SIG-M5 treated with dmso at 0.1 percent for 504 hours (cell line): ENCODE results near the gene FOXA3.
"Not testable (repeated sequence)": the region's sequence is repeated elsewhere in the genome, so short reads cannot be mapped to it uniquely, and the experiment has no call there.

ENCODE experiments used
- DNase-seq: peaks from one replicate; lab custom pipeline; 2025; ENCODE audit not compliant: unreplicated experiment; lab: John Stamatoyannopoulos, UW

The FOXA3 gene

DNA sequence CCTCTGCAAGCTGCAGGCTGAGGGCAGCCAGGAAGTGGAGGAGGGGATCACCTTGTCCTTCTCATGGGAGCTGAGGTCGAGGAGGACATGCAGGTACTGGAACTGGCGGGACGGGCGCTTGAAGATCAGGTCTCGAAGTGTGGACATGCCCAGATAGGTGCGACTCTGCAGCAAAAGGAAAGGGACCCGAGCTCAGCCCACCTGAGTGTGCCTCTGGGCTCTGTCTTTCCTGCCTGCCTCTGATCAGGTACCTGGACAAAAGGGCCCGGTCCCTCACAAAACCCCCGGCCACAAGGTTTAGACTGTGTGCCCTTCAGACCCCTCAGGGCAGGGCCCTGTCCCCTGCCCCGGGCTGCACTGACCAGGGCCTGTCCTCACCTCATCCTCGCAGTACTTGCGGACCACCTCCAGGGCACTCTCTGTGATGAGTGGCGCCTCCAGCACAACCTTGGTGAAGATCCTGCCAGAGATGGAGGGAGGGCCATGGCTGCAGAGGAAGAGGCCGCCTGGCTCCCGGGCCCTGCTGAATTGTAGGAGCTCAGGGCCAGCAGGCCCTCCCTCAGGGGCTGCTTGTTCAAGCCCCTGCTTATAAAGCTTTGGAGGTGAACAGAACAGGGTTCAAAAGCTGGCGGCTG lies 36.5 kb upstream of the FOXA3 start:
- no peak for DNase-seq

DNA sequence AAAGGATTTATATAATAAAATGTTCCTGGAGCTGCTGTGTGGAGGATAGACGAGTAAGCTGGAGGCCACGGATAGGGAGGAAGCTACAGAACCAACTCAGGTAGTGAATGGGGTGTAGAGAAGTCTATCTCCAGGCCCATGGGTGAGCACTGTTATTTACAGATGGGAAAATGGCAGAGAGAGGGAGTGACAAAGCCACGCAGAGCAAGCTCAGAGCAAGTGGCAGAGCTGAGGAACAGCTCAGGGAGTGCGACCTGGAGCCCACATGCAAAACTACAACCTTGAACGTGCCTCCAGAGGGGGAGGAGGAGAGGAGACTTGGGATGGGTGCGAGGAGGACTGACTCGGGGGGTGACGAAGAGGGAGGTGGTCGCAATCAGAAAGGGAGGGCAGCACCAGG lies 35.6 kb upstream of the FOXA3 start:
- DNase-seq = no peak

DNA sequence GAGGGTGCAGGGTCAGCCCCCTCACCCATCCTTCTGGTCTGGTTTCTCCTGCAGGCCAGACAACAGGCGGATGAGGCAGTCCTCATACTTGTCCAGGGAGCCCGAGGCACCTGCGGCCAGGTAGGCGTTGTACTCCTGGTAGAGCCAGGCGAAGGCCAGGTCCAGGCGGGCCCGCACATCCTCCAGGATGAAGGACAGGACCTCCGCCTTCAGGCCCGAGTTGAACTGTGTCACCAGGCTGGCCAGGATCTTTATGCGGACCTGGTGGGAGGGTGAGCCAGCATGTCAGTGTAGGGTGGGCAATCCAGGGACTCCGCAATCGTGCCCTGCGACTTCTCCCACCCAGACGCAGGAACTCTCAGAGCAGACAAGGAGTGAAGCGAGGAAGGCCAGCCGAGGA lies 35.2 kb upstream of the FOXA3 start:
- DNase-seq = no peak

DNA sequence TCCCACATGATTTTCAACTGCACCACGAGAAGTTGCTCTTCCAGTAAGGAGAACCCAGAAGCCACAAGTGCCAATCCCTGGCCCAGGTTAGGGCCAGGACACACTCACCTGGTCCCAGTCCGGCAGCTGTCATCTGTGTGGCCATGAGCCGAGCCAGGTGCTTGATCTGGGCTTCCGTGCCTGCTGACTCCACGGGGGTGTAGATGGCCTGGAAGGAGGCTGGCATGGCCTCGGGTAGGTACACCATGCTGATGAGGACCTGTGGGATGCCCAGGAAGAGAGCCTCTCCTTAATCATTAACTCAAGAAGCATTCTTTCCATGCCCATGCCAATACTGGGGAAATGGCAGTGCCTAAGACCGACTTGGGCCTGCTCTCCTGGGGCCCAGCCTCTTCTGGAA lies 29.2 kb upstream of the FOXA3 start:
- no peak for DNase-seq

DNA sequence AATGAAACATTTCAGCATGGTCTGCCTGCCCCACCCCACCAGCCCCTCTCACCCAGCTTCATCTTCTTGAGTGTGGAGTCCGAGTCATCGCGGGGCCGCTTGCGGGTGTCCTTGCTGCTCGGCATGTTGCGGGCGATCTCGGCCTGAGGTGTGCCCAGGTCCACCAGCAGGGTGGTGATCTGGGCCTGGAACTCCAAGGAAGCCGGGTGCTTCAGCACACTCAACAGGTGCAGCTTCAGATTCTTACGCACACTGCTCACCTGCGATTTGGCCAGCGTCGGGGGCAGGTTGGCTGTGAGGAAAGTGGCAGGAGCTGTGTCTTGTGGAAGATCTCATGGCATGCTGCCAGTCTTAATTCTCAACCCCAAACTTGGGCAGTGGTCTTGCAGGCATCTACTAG lies 21.9 kb upstream of the FOXA3 start:
- no peak for DNase-seq

DNA sequence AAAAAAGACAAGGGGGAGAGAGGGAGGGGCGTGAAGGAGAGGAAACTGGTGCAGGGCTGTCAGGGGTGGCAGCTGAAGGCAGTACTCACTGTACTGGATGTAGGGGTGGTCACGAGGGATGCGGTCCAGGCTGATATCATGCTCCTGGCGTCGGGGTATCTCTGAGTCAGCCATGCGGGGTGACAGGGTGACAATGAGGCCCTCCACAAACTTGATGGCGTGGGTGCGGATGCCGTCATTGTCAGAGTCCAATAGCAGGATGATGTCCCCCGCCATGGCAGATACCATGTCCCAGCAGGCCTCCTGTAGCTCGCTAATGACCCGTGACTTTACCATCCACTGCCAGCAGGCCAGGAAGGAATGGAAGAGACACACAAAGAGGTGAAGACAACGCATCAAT lies 16.5 kb upstream of the FOXA3 start:
- DNase-seq = no peak

DNA sequence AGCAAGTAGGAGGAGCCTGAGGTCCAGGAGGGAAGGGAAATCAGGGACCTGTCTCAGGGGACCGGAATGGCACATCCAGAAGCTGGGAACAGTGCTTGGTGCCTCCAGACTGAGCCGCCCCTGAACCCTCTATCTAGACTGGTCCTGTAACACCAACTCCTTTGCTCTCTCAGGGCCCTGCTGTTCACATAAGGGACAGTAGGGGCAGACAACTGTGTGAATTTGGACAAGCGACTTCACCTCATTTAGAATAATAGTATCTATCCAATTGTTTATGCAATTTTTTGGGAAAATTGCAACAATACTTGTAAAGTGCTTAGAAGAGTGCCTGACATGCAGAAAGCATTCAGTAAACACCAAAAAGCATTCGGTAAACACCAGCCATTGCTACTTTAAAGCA lies 15.2 kb upstream of the FOXA3 start:
- no peak for DNase-seq

DNA sequence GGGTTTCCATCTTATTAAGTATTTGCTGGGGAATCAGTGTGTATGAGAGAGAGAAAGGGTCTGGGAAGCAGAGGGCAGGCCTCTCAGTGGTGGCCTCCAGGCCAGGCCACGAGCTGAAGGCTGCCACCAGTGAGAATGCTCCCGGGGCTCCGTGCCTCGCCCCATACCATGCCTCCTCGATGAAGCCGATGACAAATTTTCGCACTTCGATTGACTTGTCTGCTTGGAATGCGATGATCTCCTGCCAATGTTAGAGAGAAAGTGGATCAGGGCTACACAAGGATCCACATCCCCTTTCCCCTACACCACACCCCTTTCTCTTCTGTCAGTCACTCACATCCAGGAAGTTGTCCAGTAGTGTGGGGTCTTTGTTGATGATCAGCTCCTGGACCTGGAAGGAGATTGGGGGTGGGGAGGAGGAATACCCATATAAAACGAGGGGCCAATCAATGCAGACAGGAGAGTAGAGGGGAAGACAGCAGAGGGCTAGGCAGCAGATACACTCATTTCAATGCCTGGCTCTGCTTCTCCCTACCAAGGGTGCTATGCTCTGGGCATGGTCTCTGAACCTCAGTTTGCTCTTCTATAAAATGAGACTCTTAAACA lies 11.9 kb upstream of the FOXA3 start:
- DNase-seq = no peak

DNA sequence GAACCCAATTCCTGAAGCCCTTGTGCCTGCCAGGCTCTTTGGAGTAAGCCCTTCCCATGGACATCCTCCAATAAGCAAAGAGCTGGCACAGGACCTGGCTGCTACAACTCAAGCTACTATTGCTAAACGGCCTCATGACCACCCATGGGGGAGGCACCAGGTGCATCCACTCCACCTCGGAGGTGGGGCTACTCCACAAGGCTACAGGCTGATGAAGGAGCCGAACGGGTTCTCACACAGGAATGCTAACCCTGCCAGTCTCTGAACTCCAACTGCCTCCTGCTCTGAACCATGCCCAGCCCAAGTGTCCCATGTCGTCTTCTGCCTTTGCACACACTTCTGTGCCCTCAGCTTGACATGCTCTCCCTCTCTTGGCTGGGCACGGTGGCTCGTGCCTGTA lies 11.1 kb upstream of the FOXA3 start:
- DNase-seq = no peak

DNA sequence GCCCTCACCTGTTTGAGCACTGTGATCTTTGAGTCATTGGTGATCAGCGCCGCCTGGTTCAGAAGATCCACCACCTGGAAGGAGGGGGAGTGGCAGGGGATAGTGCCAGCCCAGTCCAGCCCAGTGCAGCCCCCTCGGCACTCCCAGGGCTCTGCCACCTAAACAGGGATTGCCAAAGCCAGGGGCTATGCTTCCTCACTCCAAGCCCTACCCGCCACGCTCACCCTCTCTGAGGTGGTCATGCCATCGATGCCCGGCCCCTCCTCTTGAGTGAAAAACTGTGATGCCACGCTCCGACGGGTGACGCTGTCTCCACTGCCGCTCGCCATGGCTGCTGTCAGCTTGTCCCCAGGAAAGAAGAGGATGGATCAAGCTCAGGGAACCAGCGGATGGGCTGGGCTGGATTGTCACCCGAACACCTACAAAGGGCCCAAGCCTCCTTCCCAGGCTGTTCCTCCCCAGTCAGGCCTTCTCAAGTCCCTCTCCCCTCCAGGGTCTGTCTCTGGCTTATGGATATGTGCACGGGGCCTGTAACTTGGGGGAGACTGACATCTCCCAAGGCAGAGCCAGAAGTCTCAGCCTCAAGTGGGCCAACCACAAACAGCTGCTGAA lies 9.9 kb upstream of the FOXA3 start:
- DNase-seq = no peak

DNA sequence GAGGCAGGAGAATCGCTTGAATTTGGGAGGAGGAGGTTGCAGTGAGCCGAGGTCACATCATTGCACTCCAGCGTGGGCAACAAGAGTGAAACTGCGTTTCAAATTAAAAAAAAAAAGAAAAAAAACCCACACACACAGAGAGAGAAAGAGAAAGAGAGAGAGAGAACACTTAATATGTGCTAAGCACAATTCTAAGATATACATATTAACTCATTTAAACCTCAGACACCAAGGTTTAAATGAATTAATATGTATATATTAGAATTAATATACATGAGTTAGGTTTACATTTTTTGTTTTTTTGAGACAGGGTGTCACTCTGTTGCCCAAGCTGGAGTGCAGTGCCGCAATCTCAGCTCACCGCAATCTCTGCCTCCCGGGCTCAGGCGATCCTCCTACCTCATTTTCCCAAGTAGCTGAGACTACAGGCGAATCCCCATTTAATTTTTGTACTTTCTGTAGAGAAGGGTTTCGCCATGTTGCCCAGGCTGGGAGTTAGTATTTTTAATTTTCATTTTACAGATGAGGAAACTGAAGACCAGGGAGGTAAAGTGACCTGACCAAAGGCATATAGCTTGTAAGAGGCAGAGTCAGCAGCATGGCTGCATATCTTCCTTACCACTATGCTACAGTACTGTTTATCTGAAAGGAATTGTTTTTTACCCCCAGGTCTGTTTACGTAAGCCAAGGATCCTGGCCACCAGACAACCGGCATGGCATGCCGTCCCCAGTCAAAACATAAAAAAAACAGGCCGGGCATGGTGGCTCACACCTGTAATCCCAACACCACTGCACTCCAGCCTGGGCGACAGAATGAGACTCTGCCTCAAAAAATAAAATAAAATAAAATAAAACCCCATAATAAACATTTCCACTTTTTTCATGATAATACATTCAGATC lies 3.5 kb upstream of the FOXA3 start:
- no peak for DNase-seq

DNA sequence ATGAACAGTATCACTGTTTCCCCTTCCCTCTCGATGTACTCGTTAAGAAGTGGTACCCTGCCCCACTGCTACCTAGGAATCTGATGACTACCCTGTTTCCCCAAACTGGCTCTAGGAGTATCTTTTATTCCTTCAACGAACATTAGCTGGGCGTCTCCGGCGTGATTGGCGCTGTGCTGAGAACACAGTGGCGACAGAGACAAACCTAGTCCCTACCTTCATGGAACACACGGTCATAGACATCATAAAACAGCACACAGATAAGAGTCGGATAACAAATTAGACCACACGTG lies 1.9 kb upstream of the FOXA3 start:
- DNase-seq = no peak

DNA sequence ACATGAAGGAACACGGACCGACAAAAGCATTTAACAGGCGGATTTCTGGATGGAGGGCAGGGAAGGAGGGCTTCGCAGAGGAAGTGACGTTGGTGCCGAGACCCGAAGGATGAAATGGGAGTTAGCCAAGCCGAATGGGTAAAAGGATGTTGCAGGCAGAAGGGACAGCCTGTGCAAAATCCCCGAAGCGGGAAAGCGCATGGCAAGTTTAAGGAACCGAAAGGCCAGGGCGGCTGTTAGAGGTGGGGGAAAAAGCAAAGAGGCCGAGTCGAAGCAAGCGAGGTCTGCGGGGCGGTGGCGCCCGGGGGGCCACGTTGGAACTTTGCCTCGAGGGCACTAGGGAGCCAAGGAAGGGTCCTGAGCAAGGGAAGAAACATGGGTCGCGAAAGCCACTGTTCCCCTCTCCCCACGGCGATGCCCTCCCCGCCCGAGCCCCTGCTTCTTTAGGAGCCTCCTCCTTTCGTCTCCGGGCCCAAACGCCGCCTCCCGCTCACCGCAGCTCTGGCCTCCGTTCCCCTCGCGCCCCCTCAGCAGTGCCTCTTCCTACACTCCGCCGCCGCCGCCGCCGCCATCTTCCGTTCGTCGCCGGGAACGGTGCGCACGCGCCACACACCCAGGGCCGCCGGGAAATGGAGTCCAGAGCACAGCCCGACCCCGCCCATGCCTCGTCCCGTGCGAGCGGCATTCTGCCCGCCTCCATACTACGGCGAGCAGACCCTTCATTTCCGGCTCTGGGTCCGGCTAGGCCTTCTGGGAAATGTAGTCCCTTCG lies 1.4 kb upstream of the FOXA3 start, which contains the start of gene SYMPK:
TSS of gene SYMPK (minus strand) at position 584 of the 771 bp plus-strand sequence. CDS start 8,652 bp downstream, outside the sequence.
- DNase-seq = peak; percentile 97

DNA sequence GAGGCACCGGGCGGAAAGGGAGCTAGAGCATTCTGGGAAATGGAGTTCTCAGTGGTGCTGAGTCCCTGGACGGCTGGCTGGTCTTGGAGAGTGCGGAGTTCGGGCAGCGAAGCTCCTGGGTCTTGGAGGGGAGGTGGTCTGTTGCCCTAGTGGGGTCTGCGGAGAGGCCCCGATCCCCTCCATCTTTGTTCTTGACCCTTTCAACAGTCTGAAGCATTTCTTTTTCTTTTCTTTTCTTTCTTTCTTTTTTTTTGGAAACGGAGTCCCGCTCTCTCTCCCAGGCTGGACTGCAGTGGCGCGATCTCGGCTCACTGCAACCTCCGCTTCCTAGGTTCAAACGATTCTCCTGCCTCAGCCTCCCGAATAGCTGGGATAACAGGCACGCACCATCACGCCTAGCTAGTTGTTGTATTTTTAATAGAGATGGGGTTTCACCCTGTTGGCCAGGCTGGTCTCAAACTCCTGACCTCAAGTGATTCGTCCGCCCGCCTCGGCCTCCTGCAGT lies 739 bp upstream of the FOXA3 start:
- no peak for DNase-seq

DNA sequence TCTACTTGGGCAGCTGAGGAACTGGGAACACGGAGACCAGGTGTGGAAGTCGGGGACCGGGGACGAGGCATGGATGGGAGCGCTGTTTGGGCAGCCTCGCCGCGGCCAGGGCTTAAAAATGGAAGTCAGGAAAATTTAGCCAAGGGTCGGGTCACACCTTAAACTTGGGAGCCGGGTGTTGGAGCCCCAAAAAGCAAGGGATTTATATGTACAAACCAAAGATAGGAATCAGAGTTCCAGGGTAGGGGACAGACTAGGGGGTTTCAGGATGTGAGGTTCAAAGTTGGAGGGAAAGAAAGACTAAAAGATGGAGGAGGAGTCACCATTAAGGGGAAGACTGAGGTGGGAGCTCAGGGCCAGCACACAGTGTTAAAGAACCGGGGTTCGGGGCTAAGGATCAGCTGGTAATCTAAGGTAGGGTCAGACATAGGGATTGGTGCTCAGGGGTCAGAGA lies 530 bp downstream of the FOXA3 start:
- DNase-seq = no peak

DNA sequence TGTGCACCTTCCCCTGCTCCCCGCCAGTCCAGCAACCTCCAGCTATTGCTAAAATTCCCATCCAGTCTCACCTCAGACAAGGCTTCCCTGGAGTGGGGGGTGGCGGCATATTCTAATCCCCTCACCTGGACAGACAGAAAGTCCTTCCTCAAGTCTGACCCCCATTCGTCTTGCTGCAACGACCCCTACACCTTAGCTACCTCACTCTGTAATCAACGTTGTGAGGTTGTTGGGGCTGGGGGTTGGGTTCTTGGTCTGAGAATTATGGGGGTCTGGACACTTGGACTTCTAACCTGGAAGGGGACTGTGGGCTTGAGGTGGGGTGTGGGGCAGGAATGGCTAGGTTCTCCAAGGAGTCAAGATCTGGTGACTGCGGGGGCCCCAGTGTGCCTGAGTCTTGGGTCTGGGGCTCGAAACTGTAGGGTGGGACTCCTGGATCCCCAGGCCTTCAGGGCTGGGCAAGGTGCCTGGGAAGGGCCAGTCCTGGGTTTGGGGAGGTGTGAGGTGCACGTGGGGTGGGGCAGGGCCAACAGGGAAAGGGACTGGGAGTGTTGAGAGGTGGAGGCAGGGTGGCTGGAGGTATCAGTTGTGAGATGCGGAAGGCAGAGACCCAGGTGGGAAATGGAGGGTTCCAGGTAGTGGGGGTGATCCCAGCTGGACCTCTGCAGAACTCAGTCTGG lies 1.3 kb downstream of the FOXA3 start:
- DNase-seq = no peak

DNA sequence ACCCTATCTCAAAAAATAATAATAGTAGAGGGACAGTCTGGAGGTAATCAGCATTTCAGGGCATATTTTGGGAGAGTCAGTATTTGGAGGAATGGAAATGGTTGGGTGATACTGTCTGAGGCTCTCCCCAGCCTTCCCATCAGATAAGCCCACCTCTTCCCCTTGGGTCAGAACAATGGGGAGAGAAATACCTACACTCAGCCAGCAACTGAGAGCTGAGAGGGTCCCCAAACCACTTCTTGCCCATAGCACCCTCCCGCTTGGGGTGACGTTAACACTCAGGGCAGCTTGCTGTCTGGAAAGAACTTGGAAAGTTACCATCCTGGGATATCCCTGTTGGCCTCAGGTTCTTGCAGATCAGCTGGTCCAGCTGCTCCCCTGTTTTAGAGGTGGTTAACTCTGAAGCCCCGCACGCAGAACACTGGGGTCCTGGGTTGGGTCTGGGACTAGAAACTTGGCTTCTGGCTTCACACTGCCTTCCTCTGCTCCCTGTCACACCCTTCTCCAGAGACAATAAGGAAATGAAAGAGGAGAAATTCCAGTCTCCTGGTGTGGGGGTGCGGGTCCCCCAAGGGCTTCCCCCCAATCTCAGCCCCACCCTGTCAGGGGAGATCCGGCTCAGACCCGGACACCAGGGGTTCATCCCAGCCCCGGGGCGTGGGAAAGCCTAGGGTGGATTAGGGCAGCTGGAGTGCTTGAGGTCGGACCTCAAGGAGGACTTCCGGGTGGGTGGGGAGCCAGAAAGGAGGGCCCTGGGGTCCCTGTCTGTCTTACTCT lies 2.5 kb downstream of the FOXA3 start:
- DNase-seq = no peak

DNA sequence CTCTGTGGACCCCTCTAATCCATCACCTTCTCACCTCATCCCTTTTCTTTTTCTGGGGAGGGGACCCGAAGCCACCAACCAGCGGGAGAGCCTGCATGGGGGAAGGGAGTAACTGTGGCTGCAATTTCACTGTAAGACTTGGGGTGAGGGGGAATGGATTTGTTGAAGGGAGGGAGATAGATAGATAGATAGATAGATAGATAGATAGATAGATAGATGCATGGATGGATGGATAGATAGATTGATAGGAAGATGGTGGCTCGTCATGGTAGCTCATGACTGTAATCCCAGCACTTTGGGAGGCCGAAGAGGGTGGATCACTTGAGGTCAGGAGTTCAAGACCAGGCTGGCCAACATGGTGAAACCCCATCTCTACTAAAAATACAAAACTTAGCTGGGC lies 3.1 kb downstream of the FOXA3 start:
- DNase-seq = not testable (repeated sequence)

DNA sequence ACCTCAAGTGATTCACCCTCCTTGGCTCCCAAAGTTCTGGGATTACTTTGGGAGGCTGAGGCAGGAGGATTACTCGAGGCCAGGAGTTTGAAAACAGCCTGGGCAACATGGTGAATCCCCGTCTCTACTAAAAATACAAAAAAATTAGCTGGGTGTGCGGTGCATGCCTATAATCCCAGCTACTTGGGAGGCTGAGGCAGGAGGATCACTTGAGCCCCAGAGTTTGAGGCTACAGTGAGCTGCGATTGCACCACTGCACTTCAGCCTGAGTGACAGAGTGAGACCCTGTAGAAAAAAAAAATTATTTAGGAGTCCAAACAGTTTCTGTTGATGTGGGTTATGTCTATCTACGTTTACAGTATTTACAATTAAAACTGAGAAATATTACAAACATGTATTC lies 6.7 kb downstream of the FOXA3 start:
- DNase-seq = no peak
